Smooth muscle cell (in vitro differentiated cells): ENCODE measurements around the gene SPINK6. TPM values are rescaled to one million over a fixed set of nuclear protein-coding genes. Genes with fewer than 3 reads are reported as not detected.

Experiments used
- DNase-seq: peaks from one replicate; lab custom pipeline; 2025; ENCODE audit not compliant: unreplicated experiment; lab: John Stamatoyannopoulos, UW
- H2AFZ ChIP-seq: fragments of 200-600 bp; sonication (generic); 2 replicates; pipeline ENCODE4 v1.6.0; 2016; ENCODE audit warnings: antibody characterized with exemption, low read depth, mild to moderate bottlenecking
- H3F3A ChIP-seq: fragments of 200-600 bp; sonication (generic); 2 replicates; pipeline ENCODE4 v1.6.0; 2017; ENCODE audit warnings: antibody characterized with exemption, low read depth
- H3K27ac ChIP-seq: fragments of 200-600 bp; sonication (generic); 2 replicates; pipeline ENCODE4 v1.5.1; 2016; ENCODE audit warnings: low read depth, mild to moderate bottlenecking
- H3K27me3 ChIP-seq: fragments of 200-600 bp; sonication (generic); 2 replicates; pipeline ENCODE4 v1.6.1; 2016; ENCODE audit warnings: low read depth, mild to moderate bottlenecking
- H3K36me3 ChIP-seq: fragments of 200-600 bp; sonication (generic); 2 replicates; pipeline ENCODE4 v1.5.1; 2016; ENCODE audit warnings: low read depth
- H3K4me1 ChIP-seq: fragments of 200-600 bp; sonication (generic); 2 replicates; pipeline ENCODE4 v1.5.1; 2016; ENCODE audit warnings: low read depth
- H3K4me2 ChIP-seq: fragments of 200-600 bp; sonication (generic); 2 replicates; pipeline ENCODE4 v1.6.0; 2016; ENCODE audit warnings: mild to moderate bottlenecking
- H3K4me3 ChIP-seq: fragments of 200-600 bp; sonication (generic); 2 replicates; pipeline ENCODE4 v1.5.1; 2016; ENCODE audit warnings: mild to moderate bottlenecking
- H3K79me2 ChIP-seq: fragments of 200-600 bp; sonication (generic); 2 replicates; pipeline ENCODE4 v1.6.0; 2016; ENCODE audit warnings: low read depth, mild to moderate bottlenecking
- H3K9ac ChIP-seq: fragments of 200-600 bp; sonication (generic); 2 replicates; pipeline ENCODE4 v1.6.0; 2016; ENCODE audit warnings: low read depth
- H3K9me3 ChIP-seq: fragments of 200-600 bp; sonication (generic); replicated peaks from 2 replicates; pipeline ENCODE4 v1.5.1; 2016; ENCODE audit warnings: low read depth
- H4K20me1 ChIP-seq: fragments of 200-600 bp; sonication (generic); 2 replicates; pipeline ENCODE4 v1.6.0; 2016; ENCODE audit warnings: low read depth
- WGBS: methylation state at CpG from one replicate; pipeline ENCODE4 v1.1.7; 2016; ENCODE audit warnings: low lambda C conversion rate; 5-methylcytosine and 5-hydroxymethylcytosine counted together
- polyA plus RNA-seq: library from polyadenylated mRNA; unstranded; fragments of >200 nt; fragmentation: Nextera tagmentation; extraction: Ambion mirVana; gene quantifications from 2 replicates; pipeline ENCODE4 v1.2.1, GENCODE V29; 2016
- total RNA-seq: library from RNA; depleted of rRNA; stranded (reverse); fragments of >200 nt; gene quantifications from 2 replicates; pipeline ENCODE4 v1.2.3, GENCODE V29; 2014
- TF ChIP-seq, protein P1 (sequence below): fragments of 200-600 bp; sonication (generic); IDR thresholded peaks from 2 replicates; pipeline ENCODE4 v1.5.1; 2017; ENCODE audit warnings: borderline replicate concordance, mild to moderate bottlenecking, antibody characterized with exemption; ENCODE audit not compliant: insufficient read depth, poor library complexity, severe bottlenecking

SPINK6 gene
- total and polyA plus RNA-seq, 2 experiments from 2014 or later = 112 to 218 TPM

DNA sequence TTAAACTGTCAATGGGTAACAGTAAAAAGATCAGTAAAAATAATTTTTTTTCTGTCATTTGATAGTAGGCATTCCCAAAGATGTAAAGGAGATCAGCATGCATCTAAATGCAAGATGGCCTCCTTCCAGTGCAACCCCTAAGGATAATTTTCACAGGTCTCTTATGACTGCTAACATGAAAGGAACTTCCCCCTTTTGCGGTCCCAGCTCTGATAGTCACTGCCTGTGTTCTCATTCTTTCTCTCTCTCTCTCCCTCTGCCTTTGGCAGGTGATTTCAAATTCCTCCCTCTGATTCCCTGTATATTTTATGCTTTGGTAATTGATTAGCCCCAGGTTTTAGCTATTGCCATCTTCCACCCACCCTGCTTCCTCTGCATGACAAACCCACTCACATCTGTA lies 25.6 kb upstream of the SPINK6 start:
- Histone ChIP-seq H3K79me2 (no peaks in the 10 kb centered on the region), H3K36me3 (no peaks in the 10 kb centered on the region)
- TF ChIP-seq, protein P1, sequence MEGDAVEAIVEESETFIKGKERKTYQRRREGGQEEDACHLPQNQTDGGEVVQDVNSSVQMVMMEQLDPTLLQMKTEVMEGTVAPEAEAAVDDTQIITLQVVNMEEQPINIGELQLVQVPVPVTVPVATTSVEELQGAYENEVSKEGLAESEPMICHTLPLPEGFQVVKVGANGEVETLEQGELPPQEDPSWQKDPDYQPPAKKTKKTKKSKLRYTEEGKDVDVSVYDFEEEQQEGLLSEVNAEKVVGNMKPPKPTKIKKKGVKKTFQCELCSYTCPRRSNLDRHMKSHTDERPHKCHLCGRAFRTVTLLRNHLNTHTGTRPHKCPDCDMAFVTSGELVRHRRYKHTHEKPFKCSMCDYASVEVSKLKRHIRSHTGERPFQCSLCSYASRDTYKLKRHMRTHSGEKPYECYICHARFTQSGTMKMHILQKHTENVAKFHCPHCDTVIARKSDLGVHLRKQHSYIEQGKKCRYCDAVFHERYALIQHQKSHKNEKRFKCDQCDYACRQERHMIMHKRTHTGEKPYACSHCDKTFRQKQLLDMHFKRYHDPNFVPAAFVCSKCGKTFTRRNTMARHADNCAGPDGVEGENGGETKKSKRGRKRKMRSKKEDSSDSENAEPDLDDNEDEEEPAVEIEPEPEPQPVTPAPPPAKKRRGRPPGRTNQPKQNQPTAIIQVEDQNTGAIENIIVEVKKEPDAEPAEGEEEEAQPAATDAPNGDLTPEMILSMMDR = no peak

DNA sequence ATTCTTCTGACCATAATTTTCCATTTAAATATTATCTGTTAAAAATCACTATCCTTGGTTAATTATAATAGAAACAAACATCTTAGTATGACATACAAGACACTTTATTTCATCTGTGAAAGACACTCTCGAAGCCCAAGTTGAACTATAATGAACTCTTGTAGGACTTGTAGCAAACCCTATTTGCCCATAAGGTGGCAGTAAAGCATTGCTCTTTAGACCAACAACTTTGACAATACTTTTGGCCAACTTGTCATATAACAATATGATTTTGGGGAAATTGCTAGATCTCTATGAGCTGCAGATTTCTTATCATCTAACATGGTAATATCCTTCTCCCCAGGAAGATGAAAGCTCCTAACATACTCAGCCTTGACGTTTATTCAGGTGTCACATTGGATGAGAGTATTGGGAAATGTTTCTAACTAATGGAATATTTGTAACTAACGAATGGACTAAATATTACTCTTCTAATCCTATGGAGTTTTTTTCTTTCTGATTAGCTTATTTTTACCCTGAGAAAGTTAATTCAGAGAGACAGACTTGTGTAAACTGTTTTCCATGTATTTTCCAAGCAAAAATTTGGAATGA lies 23.5 kb upstream of the SPINK6 start:
- peaks cover 33% of the 10 kb centered on the region for H3K27me3 ChIP-seq
- TF ChIP-seq, protein P1 = peak; percentile 70
- DNase-seq = no peak

More for the DNA sequence above, 25.6 kb upstream of the SPINK6 start:
- no peaks in the 10 kb centered on the region for H3K9me3 ChIP-seq
- H2AFZ ChIP-seq = no peak overlapping the region
- no peak overlapping the region for H3K4me3 ChIP-seq
- H4K20me1 ChIP-seq = no peaks in the 10 kb centered on the region
- H3K4me2 ChIP-seq = no peak overlapping the region
- DNase-seq = no peak
- H3K27ac ChIP-seq = no peak overlapping the region
- H3K9ac ChIP-seq = no peak overlapping the region
- WGBS = 88% methylated on average over 1 of the region's 1 CpG
- H3K27me3 ChIP-seq = peaks cover 40% of the 10 kb centered on the region
- H3K4me1 ChIP-seq = no peaks in the 10 kb centered on the region
- no peaks in the 10 kb centered on the region for H3F3A ChIP-seq

DNA sequence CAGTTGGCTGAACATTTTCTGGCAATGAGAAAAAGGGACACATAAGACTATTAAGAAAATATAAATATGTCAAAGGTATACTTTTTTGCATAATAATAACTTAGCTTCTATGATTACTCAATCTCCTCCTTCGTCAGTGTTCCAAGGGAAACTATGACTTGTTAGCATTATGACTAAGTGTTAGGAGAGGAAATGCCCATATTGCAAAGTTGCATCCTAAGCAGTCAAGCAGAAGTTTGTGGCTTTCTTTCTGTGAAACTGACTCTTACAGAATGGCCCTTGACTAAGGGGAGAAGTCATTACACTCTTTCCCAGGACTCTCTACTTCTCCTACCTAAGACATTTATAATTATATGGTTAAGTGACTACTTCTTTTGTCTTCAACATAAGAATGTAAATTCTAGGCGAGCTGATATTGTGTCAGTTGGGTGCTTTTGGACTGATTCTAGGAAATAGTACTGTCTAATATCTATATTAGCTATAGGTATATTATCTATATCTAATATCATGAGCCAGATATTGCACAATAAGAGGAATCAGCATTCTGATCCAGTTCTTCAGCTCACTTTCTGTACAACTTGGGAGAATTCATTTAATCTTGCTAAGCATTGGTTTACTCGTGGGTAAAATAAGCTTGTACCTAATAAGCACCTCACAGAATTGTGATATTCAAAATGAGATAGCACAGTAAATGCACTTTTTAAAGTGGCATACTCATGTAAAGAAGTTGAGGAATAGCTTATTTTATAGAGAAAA lies 16.4 kb upstream of the SPINK6 start:
- Histone ChIP-seq H3F3A (no peaks in the 10 kb centered on the region), H4K20me1 (no peaks in the 10 kb centered on the region), H3K36me3 (no peaks in the 10 kb centered on the region), H3K27me3 (peaks cover 40% of the 10 kb centered on the region), H3K4me3 (no peak overlapping the region), H3K27ac (peak overlapping the region; percentile 71), H3K79me2 (no peaks in the 10 kb centered on the region), H3K4me2 (peak overlapping the region; percentile 37), H3K9ac (peak overlapping the region; percentile 1), H3K9me3 (no peaks in the 10 kb centered on the region), H2AFZ (no peak overlapping the region), H3K4me1 (no peaks in the 10 kb centered on the region)
- 56% methylated on average over 3 of the region's 3 CpGs for WGBS
- DNase-seq = no peak
- TF ChIP-seq, protein P1 = no peak

More for the DNA sequence above, 23.5 kb upstream of the SPINK6 start:
- H3F3A ChIP-seq = no peaks in the 10 kb centered on the region
- H3K9me3 ChIP-seq = no peaks in the 10 kb centered on the region
- no peaks in the 10 kb centered on the region for H4K20me1 ChIP-seq
- H3K4me1 ChIP-seq = no peaks in the 10 kb centered on the region
- H3K4me2 ChIP-seq = no peak overlapping the region
- no peak overlapping the region for H3K27ac ChIP-seq
- no peak overlapping the region for H3K9ac ChIP-seq
- no peaks in the 10 kb centered on the region for H3K36me3 ChIP-seq
- H2AFZ ChIP-seq = no peak overlapping the region
- WGBS = 51% methylated on average over 3 of the region's 3 CpGs
- no peaks in the 10 kb centered on the region for H3K79me2 ChIP-seq
- no peak overlapping the region for H3K4me3 ChIP-seq
